Activated CD4-positive, alpha-beta T cell treated with anti-CD3 and anti-CD28 coated beads, Interleukin-2, Interleukin-4, amounts not matched to agents 100 ng/mL and 50 ng/mL, durations not matched to agents 16 hours and 8 hours (primary cell): Measurements from ENCODE around the gene GP1BB.
A peak's percentile ranks its signal among the peaks of the same experiment; 100 is the strongest.

Experiments used
- DNase-seq: peaks from one replicate; pipeline ENCODE4 v3.0.0-alpha.2; 2020; ENCODE audit warnings: low spot score

GP1BB gene

DNA sequence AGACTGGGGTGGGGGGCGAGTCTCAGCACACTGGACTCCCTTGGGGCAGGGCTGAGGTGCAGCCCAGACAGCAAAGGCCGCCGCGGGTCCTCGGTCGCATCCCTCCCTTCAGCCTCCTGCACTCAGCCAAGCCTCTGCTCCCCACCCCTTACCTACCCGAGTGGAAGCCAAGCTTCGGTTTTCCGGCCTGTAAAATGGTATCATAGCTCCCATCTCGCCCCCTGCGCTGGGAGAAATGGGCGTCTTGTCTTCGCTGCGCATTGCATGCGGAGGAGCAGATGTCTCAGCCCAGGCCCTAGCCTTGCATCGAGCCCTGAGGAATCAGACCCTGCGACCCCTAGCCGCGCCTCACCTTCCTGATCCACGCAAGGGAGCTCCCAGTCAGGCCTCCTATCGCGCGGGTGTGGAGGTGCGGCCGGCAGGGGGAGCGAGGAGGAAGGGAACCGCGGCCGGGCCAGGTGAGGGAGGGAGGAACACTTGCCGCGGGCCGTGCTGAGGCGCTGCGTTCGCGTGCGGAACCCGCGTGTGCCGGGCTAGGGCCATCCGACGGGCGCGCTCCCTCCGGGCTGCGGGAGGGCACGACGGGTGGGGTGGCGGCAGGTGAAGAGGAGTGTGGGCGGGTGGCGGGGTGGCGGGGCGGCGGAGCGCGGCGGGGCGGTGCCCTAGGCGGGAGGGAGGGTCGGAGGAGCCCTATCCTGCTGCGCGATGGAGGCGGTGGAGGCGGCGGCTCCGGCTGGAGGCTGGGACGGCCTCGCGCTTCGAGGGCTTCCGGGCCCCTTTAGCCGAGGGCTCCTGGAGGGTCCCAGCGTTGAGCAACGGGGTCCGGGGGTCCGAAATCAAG lies 33.2 kb downstream of the GP1BB start:
- DNase-seq, result peak; percentile 30

DNA sequence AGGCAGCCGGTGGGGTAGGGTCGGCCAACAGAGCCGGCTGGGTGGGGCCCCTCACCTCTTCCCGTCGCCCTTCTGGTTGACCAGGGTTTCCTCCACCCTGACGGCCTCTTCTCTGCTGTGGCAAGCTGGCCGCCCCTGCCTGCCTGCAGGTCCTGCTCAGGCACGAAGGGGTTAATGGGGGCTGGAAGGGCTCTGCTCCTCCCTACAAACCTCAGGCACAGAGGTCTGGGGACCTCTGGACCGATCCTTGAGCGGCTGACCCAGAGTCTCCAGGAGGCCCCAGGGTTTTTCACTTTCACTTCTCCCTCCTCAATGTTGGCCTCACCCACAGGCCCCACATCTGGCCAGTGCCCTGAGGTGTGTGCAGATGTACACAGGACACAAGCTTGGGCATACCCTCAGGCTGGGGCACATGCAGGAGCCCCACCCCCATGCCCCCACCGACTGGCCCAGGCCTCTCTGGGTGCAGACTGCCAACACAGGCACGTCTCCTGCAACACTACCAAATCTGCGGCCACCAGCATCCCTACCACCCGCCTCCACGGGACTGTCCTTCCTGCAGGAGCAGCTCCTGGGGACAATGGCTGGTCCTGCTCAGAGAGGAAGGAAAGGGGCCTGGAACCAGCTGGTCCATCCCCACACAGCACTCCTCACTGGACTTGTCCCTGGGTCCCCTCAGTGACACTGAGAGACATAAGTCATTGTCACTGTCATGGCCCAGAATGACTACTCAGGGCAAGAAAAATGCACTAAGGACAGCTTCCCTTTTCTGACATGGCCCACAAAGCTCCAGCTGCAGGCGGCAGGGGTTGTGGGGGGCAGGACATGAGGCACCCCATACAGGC lies 34.0 kb downstream of the GP1BB start:
- no peak for DNase-seq

DNA sequence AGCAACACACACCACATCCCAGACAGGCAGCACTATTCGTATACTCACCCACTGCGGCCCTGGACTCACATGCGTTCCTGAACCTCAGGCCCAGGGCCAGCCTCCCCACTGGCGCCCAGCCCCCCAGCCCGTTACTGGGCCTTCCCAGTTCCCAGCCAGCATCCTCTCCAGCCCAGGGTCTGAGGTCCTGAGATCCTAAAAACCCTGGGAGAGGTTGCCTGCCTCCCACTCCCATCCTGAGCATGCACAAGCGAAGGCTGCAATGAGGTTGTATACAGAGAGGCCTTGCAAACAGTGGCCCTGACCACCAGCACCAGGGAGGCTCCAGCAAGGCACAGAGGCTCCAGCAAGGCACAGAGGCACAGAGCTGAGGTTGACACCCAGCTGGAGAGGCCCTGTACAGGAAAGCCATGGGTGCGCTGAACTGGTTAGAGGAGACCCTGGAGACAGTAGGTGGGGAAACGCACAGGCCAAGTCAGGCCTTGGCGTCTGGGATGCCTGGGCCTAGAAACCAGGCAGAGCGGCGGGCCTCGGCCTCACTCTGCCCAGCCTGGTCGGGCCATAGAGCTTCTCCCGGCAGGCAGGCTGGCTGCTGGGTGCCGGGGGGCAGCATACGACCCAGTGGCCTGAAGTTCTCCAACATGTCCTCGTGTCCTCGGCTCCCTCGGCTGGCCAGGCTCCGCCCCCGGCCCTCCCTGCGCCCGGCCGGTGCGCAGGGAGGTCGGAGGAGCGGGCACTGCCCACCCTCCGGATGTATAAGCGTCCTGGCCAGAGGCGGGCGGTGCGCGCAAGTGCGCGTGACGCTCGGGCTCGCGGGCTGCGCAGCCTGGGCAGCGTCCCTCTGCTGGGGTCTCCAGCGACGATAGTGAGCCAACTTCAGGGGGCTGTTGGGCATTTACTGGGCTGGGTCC lies 34.9 kb downstream of the GP1BB start:
- DNase-seq, result no peak

DNA sequence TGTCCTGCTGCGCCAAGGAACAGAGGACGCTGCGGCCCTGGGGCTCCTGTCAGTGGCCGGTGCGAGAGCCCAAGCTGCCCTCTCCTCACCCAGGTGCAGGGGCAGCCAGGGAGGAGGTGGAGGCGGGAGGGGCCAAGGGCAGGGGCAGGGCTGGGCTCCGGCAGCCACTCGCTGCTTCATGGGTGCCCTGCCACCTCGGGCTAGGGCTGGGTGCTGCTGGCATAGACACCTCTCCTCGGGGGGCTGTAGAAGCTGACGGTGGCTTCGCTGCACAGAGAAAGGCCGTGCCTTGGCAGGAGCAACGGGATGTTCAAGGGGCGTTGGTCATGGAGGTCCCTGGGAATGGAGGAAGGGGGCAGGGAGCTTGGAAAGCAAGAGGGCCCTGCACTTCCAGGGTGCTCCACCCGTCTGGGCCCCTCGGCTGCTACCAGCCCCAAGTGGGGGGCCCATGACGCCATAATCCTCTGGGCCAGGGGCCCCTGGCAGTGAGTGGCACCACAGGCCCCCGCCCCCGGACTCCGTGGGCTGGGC lies 35.6 kb downstream of the GP1BB start:
- DNase-seq, result no peak

DNA sequence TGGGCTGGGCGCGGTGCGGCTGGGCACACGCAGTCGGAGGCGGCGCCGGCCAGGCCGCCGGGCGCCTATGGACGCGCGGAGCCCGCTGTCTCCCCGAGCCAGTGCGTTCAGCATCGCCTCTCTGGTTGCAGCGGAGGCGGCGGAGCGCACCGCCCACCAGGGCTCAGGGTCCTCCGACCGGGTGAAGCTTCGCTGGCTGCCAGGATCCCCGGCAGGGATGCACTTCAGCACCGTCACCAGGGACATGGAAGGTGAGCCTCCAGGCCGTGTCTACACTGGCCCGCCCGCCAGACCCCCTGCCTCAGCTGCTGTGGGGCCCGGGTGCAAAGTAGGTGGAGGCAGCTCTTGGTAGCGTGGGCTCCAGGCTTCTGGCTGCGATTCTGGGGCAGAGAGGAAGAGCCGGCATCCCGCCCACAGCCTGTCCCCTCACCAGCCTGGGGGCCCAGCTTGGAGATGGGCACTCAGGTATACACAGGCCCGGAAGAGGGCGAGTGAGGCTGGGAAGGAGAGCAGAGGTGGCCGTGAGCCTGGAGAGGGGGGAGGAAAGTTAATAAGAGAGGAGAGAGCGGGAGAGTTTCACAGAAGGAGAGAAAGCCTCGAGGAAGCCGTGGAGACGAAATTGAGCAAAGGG lies 36.2 kb downstream of the GP1BB start:
- DNase-seq, result no peak

DNA sequence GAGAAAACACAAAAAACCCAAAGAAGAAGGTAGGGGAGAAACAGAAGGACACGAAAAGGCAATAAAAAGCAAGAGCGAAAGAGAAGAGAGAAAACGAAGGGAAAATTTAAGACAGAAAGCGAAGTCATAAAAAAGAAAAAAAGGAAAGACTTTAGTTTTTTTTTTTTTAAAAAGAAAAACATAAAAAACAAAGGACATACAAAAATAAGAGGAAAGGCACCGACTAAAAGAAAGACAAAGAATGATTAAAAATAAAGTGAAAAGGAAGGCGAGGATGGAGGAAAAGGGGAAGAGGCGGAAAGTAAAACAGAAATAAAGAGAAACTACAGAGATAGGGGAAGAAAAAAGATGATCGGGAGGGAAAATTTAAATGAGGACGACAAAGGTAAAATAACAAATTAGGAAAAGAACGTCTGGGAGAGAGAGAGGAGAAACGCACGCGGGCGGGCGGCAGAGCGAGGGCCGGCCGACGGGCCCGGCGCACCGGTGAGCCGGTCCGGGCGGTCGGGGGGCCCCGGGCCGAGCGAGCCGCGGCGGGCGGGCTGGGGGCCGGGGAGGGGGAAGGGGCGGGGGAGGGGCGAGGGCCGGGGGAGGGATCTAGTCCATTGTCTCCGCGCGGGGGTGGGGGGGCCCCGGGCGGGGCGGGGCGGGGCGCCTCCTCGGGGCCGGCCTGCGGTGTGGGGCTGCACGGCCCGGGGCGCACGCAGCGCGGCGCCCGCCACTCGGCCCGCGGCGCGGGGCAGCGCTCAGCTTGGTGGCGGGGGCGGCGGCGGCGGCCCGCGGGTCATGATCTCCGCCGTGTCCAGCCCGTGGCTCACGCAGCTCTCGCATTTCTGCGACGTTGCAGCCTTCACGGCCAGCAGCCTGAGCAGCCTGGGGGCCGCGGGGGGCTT lies 37.0 kb downstream of the GP1BB start, which contains the start of gene TBX1:
TSS of gene TBX1 (plus strand) at position 721 of the 893 bp plus-strand sequence. CDS start at position 787, 66 bp downstream.
- no peak for DNase-seq

DNA sequence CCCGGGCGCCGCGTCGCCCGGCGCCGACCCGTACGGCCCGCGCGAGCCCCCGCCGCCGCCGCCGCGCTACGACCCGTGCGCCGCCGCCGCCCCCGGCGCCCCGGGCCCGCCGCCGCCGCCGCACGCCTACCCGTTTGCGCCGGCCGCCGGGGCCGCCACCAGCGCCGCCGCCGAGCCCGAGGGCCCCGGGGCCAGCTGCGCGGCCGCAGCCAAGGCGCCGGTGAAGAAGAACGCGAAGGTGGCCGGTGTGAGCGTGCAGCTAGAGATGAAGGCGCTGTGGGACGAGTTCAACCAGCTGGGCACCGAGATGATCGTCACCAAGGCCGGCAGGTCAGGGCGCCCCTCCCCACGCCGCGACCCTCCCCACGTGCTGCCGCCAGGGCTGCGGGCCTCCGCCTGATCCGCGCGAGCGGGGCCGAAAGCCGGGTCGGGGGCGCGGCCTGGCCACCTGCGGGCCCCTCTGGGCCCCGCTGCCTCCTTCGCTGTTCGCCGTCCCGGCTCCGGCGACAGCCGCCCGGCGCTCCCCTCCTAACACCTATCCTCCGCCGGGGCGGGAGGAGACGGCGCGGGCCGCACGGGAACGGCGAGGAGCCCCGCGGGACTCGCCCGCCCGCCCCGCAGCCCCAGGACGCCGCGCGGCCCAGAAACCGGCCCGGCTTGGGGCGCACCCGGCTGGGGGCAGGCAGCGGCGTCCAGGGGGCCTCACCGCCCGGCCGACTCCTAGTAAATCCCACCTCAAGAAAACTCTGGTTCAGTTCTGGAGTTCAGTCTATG lies 37.8 kb downstream of the GP1BB start:
- no peak for DNase-seq

DNA sequence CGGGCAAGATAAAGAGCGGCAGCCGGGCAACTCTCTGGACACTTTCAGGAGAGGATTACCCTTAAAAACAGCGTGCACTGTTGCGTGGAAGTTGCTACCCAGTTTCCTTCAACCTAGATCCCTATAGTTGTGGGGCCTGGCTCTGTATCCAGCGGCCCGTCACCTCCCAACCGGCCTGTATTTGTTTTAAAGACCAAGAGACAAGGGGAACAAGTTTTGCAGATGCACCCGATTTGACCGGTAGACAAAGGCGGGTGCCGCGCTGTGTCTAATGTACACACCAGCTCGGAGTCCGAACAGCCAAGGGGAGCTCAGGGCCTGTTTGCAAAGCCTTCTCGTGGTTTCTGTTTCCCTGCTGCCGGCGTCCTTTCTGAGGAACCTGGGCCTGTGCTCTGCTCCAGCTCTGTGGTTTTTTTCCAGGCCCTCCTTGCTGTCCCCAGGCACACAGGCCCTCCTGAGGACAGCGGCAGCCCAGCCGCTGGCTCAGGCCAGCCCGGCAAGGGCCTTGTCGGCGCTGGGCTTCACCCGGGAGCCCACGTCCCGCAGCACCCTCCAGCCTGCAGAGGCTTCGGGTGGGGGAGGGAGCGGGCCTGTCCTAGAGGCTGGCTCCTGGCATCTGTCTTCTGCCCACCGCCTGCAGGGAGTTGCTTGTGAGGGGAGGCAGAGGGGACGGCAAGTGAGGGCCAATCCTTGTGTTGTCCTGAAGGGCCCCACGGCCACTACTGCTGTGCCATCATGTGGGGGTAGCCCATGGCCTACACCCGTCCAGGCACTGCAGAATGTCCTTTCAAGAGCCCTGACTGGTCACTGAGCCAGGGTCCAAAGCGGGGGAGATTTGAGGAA lies 38.6 kb downstream of the GP1BB start:
- DNase-seq, result no peak

DNA sequence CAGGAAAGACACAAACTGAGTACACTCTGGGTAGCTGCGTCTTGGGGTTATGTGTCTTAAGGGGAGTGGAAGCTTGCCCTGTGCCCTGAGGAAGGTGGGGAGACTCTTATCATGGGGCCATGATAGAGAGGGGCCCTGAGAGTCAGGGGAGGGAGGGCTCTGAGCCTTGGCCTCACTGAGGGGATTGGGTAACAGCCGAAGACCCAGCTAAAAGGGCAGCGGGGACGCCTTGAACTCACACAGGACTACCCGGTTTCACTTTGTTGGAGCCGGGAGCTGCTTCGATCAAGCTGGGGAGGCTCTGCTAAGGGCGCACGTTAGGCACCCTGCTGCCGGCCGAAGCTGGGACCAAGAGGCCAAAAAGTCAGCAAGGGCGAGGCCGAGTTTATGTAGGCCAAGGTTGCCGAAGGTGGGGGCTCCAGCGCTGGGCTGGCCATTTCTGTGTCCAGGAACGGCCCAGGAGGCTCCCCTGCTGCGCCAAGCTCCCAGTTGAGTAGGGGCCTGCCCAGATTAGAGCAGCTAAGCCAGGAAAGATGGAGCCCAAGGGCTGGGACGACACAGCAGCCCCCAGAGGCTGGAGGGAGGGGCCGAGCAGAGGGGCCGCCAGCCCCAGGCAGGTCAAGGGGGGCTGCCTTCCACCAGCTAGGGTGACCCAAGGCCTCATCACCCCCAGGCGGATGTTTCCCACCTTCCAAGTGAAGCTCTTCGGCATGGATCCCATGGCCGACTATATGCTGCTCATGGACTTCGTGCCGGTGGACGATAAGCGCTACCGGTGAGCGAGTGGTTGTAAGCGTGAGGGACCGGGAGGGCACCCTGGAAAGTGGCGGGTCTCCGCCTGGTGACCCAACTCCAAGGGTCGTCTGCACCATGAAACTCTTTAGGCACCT lies 39.5 kb downstream of the GP1BB start:
- DNase-seq, result no peak

DNA sequence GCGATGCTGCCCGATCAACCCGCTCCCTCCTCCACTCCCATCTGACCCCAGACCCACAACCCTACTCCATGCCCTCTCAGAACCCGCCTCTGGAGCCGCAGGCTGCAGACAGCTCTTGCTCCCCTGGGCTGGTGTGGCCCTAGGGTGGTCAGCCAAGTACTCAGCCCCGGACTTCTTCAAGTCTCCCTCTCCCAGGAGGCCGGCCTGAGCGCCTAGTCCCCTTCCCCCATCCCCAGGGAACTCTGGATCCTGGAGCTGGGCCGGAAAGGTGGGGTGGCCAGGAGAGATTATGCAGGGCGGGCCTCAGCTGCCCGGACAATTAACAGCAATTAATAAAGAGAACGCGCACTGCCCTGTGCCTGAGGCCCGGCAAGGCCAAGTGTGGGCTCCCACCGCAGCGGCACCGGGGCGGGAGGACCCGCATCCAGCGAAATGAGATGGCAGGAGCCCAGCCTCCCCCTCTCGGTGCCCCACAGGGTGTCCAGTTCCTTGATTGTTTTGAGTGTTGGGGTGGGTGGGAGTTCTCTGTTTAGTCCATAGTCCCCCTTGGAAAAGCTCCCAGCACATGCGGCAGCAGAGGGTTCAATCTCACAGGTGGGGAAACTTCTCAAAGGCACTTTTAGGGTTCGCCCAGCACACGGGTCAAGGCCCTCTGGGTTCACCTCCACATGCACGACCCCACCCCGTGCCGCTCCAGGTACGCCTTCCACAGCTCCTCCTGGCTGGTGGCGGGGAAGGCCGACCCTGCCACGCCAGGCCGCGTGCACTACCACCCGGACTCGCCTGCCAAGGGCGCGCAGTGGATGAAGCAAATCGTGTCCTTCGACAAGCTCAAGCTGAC lies 40.3 kb downstream of the GP1BB start:
- DNase-seq, result no peak

DNA sequence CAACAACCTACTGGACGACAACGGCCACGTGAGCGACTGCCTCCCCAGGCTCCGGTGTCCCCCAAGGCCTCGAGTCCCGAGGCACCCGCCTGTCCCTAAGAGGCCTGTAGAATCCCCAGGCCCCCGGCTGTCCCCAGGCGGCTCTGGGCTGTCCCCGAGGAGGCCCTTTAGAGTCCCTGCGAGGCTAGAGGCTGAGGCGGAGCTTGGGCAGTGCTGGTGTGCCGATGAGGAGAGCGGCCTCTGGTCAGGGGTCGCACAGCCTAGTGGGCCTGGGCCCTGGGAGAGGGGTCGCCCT lies 40.9 kb downstream of the GP1BB start:
- no peak for DNase-seq

DNA sequence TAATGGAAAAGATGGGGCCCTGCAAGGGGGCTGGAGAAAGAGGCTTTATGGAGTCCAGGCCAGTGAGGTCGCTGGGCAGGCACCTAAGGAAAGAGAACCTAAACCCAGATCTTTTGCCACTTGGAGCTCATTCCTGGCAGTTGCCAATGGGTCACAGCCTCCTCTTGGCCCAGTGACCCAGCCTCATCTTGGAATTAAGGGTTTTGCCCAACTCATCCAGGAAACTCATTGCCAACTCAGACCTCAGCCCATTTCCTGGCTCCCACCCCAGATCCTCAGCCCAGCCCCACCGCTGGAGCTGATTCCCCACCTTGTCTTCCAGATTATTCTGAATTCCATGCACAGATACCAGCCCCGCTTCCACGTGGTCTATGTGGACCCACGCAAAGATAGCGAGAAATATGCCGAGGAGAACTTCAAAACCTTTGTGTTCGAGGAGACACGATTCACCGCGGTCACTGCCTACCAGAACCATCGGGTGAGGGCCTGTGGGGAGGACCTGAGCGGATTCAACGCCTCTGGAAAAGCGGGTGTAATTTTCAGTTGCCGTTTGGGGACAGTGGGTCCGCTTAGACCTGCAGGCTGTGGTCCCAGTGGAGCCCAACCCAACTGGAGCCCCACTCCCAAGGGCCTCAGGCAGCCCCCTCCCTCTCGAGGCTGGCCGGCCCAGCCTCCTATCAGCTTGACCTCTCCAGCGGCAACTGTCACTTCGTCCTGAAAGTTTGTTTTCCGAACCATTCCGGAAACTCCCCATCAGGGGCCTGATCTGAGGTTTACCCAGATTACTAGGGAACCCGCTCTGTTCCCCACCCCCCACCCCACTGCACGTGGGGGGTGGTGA lies 41.5 kb downstream of the GP1BB start:
- no peak for DNase-seq

DNA sequence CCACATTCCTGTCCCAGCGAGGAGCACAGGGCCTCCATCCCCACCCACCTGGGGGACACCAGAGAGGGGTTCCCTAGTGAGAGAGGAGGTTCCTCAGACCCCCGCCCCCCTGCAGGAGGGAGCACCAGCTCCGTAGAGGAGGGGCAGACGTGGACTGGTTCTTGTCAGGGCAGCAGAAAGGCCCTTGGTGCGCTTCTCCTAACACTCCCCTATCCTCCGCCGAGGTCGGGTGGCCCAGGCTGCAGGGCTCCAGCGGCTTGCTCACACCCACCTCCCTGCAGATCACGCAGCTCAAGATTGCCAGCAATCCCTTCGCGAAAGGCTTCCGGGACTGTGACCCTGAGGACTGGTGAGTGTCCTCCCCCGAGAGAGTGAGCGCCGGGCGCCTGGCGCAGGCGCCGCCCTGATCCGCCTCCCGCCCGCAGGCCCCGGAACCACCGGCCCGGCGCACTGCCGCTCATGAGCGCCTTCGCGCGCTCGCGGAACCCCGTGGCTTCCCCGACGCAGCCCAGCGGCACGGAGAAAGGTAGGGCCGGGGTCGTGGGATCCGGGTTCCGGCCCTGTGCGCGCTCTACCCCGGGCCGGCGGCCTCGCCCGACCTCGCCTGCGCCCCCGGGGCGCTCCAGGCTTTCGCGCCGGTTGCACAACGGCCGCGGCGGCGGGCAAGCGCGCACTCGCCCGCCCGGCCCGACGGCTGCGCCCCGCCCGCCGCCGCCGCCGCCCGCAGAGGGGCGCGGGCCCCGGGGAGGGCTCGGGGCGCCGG lies 42.3 kb downstream of the GP1BB start:
- no peak for DNase-seq

DNA sequence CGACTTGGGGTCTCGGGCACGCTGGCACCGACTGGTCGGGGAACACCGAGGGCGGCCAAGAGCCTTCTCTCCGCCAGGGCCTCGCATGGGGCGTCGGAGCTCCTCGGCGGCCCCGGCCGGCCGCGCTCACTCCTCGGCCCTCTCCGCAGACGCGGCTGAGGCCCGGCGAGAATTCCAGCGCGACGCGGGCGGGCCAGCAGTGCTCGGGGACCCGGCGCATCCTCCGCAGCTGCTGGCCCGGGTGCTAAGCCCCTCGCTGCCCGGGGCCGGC lies 42.8 kb downstream of the GP1BB start:
- DNase-seq, result no peak
